HFFc6 (cell line): ENCODE data around the gene CELF4. TPM values are rescaled to one million over a fixed set of nuclear protein-coding genes. Genes with fewer than 3 reads are reported as not detected.

Experiments used
- DNase-seq: peaks from one replicate; pipeline ENCODE4 v3.0.0-alpha.2; 2018
- H3K27ac Mint-ChIP-seq: 2 replicates; pipeline ENCODE4 v1.8.0; 2020; ENCODE audit warnings: mild to moderate bottlenecking, mixed read lengths
- H3K27me3 Mint-ChIP-seq: 2 replicates; pipeline ENCODE4 v1.8.0; 2021; ENCODE audit warnings: mild to moderate bottlenecking, moderate library complexity, mixed read lengths; ENCODE audit not compliant: insufficient read depth
- H3K36me3 Mint-ChIP-seq: 2 replicates; pipeline ENCODE4 v1.8.0; 2021; ENCODE audit warnings: low read depth, mixed read lengths
- H3K4me1 Mint-ChIP-seq: 2 replicates; pipeline ENCODE4 v1.8.0; 2020; ENCODE audit warnings: low read depth, mixed read lengths
- H3K4me3 Mint-ChIP-seq: 2 replicates; pipeline ENCODE4 v1.8.0; 2020; ENCODE audit warnings: mild to moderate bottlenecking, moderate library complexity, mixed read lengths
- H3K9me3 Mint-ChIP-seq: 2 replicates; pipeline ENCODE4 v1.8.0; 2020; ENCODE audit warnings: mild to moderate bottlenecking, mixed read lengths
- total RNA-seq, 6 experiments: library from RNA; stranded (reverse); fragmentation: NEBNext Ultra II Directional; extraction: Animal tissue kit (Norgen Biotek cat#: 25700); gene quantifications; 2 replicates in 1 of 6; 3 replicates in 5 of 6; pipeline ENCODE4 v1.2.3, GENCODE V29; 2021
- TF ChIP-seq, protein P1 (sequence below): fragments of 200-600 bp; sonication (generic); IDR thresholded peaks from 2 replicates; pipeline ENCODE4 v1.5.0; 2021; ENCODE audit warnings: antibody characterized with exemption, mild to moderate bottlenecking

The CELF4 gene
- total RNA-seq, 6 experiments from 2014 or later: not detected

DNA sequence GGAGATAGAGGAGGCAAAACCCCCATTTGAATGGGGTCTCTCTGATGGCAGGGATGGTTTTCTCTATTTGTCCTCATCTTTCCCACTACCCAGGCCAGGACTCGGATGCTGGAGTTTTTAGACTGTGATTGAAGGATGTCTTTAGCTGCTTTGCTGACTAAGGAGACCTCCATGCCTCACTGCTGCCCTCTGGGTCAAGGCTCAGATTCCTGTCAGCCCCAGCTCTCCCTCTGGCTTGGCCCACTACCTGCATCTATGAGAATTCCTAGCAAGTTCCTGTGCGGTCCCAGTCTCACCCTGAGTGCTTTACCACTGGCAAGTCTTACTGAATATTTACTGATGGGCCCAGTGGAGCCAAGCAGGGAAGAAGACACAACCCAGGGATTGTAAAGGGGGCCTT lies 184.0 kb downstream of the CELF4 start:
- Mint-ChIP-seq H3K36me3 (no peaks in the 10 kb centered on the region), H3K9me3 (no peaks in the 10 kb centered on the region), H3K27ac (no peak overlapping the region), H3K4me3 (no peak overlapping the region), H3K27me3 (peaks cover 30% of the 10 kb centered on the region), H3K4me1 (no peaks in the 10 kb centered on the region; the same call in 1 of the 2 replicates)
- no peak for DNase-seq
- TF ChIP-seq, protein P1, sequence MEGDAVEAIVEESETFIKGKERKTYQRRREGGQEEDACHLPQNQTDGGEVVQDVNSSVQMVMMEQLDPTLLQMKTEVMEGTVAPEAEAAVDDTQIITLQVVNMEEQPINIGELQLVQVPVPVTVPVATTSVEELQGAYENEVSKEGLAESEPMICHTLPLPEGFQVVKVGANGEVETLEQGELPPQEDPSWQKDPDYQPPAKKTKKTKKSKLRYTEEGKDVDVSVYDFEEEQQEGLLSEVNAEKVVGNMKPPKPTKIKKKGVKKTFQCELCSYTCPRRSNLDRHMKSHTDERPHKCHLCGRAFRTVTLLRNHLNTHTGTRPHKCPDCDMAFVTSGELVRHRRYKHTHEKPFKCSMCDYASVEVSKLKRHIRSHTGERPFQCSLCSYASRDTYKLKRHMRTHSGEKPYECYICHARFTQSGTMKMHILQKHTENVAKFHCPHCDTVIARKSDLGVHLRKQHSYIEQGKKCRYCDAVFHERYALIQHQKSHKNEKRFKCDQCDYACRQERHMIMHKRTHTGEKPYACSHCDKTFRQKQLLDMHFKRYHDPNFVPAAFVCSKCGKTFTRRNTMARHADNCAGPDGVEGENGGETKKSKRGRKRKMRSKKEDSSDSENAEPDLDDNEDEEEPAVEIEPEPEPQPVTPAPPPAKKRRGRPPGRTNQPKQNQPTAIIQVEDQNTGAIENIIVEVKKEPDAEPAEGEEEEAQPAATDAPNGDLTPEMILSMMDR: no peak

DNA sequence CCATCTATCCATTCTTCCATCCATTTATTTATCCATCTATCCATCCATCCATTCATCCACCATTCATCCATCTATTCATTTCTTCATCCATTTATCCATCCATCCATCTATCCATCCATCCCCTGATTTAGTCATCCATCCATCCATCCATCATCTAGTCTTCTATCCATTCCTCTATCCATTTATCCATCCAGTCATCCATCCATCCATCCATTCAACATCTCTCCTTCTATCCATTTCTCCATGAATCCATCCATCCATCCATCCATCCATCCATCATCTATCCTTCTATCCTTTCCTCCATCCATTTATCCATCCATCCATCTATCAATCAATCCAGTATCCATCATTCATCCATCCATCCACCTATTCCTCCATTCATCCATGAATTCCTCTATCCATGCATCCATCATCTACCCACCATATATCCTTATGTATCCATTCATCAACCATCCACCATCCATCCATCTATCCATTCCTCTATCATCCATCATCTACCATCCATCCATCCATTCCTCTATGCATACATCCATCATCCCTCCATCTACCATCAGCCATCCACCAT lies 185.0 kb downstream of the CELF4 start:
- Mint-ChIP-seq H3K4me3 (no peak overlapping the region), H3K36me3 (no peaks in the 10 kb centered on the region), H3K27me3 (peaks cover 39% of the 10 kb centered on the region), H3K4me1 (no peaks in the 10 kb centered on the region; the same call in 1 of the 2 replicates), H3K9me3 (no peaks in the 10 kb centered on the region), H3K27ac (no peak overlapping the region)
- no peak for DNase-seq
- TF ChIP-seq, protein P1: no peak

- no peaks in the 10 kb centered on the region for H3K9me3 Mint-ChIP-seq
- no peaks in the 10 kb centered on the region; the same call in 1 of the 2 replicates for H3K4me1 Mint-ChIP-seq
- H3K27ac Mint-ChIP-seq: no peak overlapping the region
- no peaks in the 10 kb centered on the region for H3K36me3 Mint-ChIP-seq
- peaks cover 51% of the 10 kb centered on the region for H3K27me3 Mint-ChIP-seq
- TF ChIP-seq, protein P1: no peak
- DNase-seq: no peak
- no peak overlapping the region for H3K4me3 Mint-ChIP-seq
These were observed 187.1 kb downstream of the CELF4 start for GRCh38 chr18:37378336-37379010.

GRCh38 chr18:37375181-37375580 lies 190.4 kb downstream of the CELF4 start:
- Mint-ChIP-seq H3K36me3 (no peaks in the 10 kb centered on the region), H3K27ac (no peak overlapping the region), H3K27me3 (peaks cover 52% of the 10 kb centered on the region), H3K4me3 (no peak overlapping the region), H3K9me3 (no peaks in the 10 kb centered on the region), H3K4me1 (no peaks in the 10 kb centered on the region)
- TF ChIP-seq, protein P1: no peak
- DNase-seq: no peak

- H3K9me3 Mint-ChIP-seq: no peaks in the 10 kb centered on the region
- no peak overlapping the region for H3K27ac Mint-ChIP-seq
- TF ChIP-seq, protein P1: no peak
- no peak overlapping the region for H3K4me3 Mint-ChIP-seq
- no peaks in the 10 kb centered on the region for H3K4me1 Mint-ChIP-seq
- H3K27me3 Mint-ChIP-seq: peaks cover 46% of the 10 kb centered on the region
- no peak for DNase-seq
- no peaks in the 10 kb centered on the region for H3K36me3 Mint-ChIP-seq
These were observed 197.3 kb downstream of the CELF4 start for GRCh38 chr18:37368110-37368954.
